ENCODE measurements around the gene SPTBN2. TPM values are rescaled to one million over a fixed set of nuclear protein-coding genes. Genes with fewer than 3 reads are reported as not detected.
A peak's percentile ranks its signal among the peaks of the same experiment; 100 is the strongest.

The SPTBN2 gene
- polyA plus RNA-seq, 1 donor, result 51.5 TPM

GRCh38 chr11:66638177-66639065 lies 90.6 kb downstream of the SPTBN2 start, which contains the start of gene RBM4:
Gene RBM4 (plus strand): TSS chr11:66638703. CDS start chr11:66639712, 1,009 bp downstream.
- DNase-seq, result peak; percentile 100

GRCh38 chr11:66637557-66638176 lies 91.3 kb downstream of the SPTBN2 start:
- no peak for DNase-seq

GRCh38 chr11:66636411-66636810 lies 92.6 kb downstream of the SPTBN2 start:
- DNase-seq, result no peak

Other genes with a start within 250 kb of the SPTBN2 start
- gene DPP3, start 248.8 kb downstream of the SPTBN2 start, polyA plus RNA-seq (ENCODE audit: insufficient read length), result 24.3 TPM
- gene BBS1, start 218.6 kb downstream of the SPTBN2 start, polyA plus RNA-seq (ENCODE audit: insufficient read length), result 93.0 TPM
- gene ZDHHC24, start 183.2 kb downstream of the SPTBN2 start, polyA plus RNA-seq (ENCODE audit: insufficient read length), result 8.4 TPM
- gene ACTN3, start 182.3 kb downstream of the SPTBN2 start, polyA plus RNA-seq (ENCODE audit: insufficient read length), result 1.1 TPM
- 99.0 TPM for gene CTSF, start 160.6 kb downstream of the SPTBN2 start, polyA plus RNA-seq (ENCODE audit: insufficient read length)
- 0.27 TPM for gene CCDC87, start 136.2 kb downstream of the SPTBN2 start, polyA plus RNA-seq (ENCODE audit: insufficient read length)
- gene CCS, start 136.0 kb downstream of the SPTBN2 start, polyA plus RNA-seq (ENCODE audit: insufficient read length), result 54.0 TPM
- 86.7 TPM for gene RBM14, start 112.6 kb downstream of the SPTBN2 start, polyA plus RNA-seq (ENCODE audit: insufficient read length)
- gene RBM4, start 90.5 kb downstream of the SPTBN2 start, polyA plus RNA-seq (ENCODE audit: insufficient read length), result 258 TPM
- 78.4 TPM for gene RBM4B, start 51.3 kb downstream of the SPTBN2 start, polyA plus RNA-seq (ENCODE audit: insufficient read length)
- gene RCE1, start 114.2 kb upstream of the SPTBN2 start, polyA plus RNA-seq (ENCODE audit: insufficient read length), result 24.3 TPM
- gene LRFN4, start 127.8 kb upstream of the SPTBN2 start, polyA plus RNA-seq (ENCODE audit: insufficient read length), result 11.5 TPM
- gene PC, start 229.2 kb upstream of the SPTBN2 start, polyA plus RNA-seq (ENCODE audit: insufficient read length), result 39.9 TPM
- gene C11orf86, start 246.1 kb upstream of the SPTBN2 start, polyA plus RNA-seq (ENCODE audit: insufficient read length), result not detected